Testis (tissue), 3 donors: Measurements from ENCODE around the gene MYH14. TPM values are rescaled to one million over a fixed set of nuclear protein-coding genes. Genes with fewer than 3 reads are reported as not detected.
"Not testable (repeated sequence)": the region's sequence is repeated elsewhere in the genome, so short reads cannot be mapped to it uniquely, and the experiment has no call there.

Experiments used
- DNase-seq: peaks from one replicate; pipeline ENCODE4 v3.0.0-alpha.2; 2019
- H3K27ac ChIP-seq, 2 donors: fragments of 200-600 bp; sonication (generic); one replicate each; pipeline ENCODE4 v1.5.1; 2019
- H3K27me3 ChIP-seq: fragments of 200-600 bp; sonication (generic); one replicate; pipeline ENCODE4 v1.5.1; 2019
- H3K36me3 ChIP-seq: fragments of 200-600 bp; sonication (generic); one replicate; pipeline ENCODE4 v1.5.1; 2017; ENCODE audit warnings: low read depth; ENCODE audit errors: missing control alignments
- H3K4me1 ChIP-seq: fragments of 200-600 bp; sonication (generic); one replicate; pipeline ENCODE4 v1.5.1; 2019
- H3K4me3 ChIP-seq, 2 donors: fragments of 200-600 bp; sonication (generic); one replicate each; pipeline ENCODE4 v1.5.1; 2017 to 2019
- H3K9me3 ChIP-seq: fragments of 200-600 bp; sonication (generic); one replicate; pipeline ENCODE4 v1.5.1; 2017
- POLR2A ChIP-seq: fragments of 450-650 bp; IDR thresholded peaks from one replicate; pipeline ENCODE4 v1.6.1; 2017; ENCODE audit warnings: antibody characterized with exemption, mild to moderate bottlenecking, moderate library complexity
- WGBS, 2 donors: methylation state at CpG; one replicate each; pipeline ENCODE4 v1.1.5; 2018; 5-methylcytosine and 5-hydroxymethylcytosine counted together
- intact Hi-C: fragments of 100-400 bp; cut with DNase I; formaldehyde crosslinking; loops from one replicate; pipeline ENCODE4 v1.15.1; 2023; ENCODE audit warnings: low total_unique reads
- polyA plus RNA-seq: library from polyadenylated mRNA; stranded (reverse); fragments of 350-450 nt; fragmentation: Illumina TruSeq; extraction: RNeasy Lipid Tissue Mini Kit (QIAGEN cat#74804); gene quantifications from one replicate; pipeline ENCODE4 v1.2.3, GENCODE V29; 2014; ENCODE audit warnings: low read depth, low replicate concordance; ENCODE audit not compliant: insufficient read depth
- total RNA-seq, 2 donors: library from RNA; depleted of rRNA; stranded (reverse); fragments of >200 nt; gene quantifications; one replicate each; pipeline ENCODE4 v1.2.3, GENCODE V29; 2016
- TF ChIP-seq, protein P1 (sequence below), 3 experiments: fragments of 450-650 bp in 2 of 3; fragments of 200-600 bp in 1 of 3; sonication (generic) in 1 of 3; IDR thresholded peaks; one replicate each; pipeline ENCODE4 v1.5.1; 2016 to 2019; ENCODE audit warnings: antibody characterized with exemption in 3 of 3, mild to moderate bottlenecking in 2 of 3, moderate library complexity in 1 of 3

MYH14 gene
- total and polyA plus RNA-seq, 3 donors from 2014 or later, result 6.0 to 7.9 (median 7.8) TPM

DNA sequence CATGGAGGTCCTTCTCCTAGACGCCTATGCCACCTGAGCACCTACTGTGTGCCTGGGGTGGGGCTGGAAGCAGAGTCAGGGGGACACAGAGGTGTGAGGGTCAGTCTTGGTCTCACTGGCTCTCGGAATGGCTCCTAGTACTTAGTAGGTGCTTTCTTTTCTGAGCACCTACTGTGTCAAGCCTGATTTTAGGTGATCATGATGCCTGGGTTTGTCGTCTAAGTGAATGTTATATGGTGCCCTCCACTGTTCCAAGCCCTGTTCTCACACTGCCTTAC lies 20.0 kb downstream of the MYH14 start:
- no peaks in the 10 kb centered on the region for H3K27me3 ChIP-seq
- TF ChIP-seq POLR2A, result no peak
- TF ChIP-seq, protein P1, sequence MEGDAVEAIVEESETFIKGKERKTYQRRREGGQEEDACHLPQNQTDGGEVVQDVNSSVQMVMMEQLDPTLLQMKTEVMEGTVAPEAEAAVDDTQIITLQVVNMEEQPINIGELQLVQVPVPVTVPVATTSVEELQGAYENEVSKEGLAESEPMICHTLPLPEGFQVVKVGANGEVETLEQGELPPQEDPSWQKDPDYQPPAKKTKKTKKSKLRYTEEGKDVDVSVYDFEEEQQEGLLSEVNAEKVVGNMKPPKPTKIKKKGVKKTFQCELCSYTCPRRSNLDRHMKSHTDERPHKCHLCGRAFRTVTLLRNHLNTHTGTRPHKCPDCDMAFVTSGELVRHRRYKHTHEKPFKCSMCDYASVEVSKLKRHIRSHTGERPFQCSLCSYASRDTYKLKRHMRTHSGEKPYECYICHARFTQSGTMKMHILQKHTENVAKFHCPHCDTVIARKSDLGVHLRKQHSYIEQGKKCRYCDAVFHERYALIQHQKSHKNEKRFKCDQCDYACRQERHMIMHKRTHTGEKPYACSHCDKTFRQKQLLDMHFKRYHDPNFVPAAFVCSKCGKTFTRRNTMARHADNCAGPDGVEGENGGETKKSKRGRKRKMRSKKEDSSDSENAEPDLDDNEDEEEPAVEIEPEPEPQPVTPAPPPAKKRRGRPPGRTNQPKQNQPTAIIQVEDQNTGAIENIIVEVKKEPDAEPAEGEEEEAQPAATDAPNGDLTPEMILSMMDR (IDR thresholded peaks at IDR 0.05), result no peak
- H3K4me1 ChIP-seq, result no peaks in the 10 kb centered on the region
- H3K4me3 ChIP-seq, result no peak overlapping the region
- no peaks in the 10 kb centered on the region for H3K9me3 ChIP-seq
- 74 to 83% methylated on average over 2 to 3 of the region's 3 CpGs for WGBS, 2 donors
- H3K36me3 ChIP-seq, result no peaks in the 10 kb centered on the region
- DNase-seq, result no peak
- intact Hi-C loops, result no loop called here
- no peak overlapping the region for H3K27ac ChIP-seq

DNA sequence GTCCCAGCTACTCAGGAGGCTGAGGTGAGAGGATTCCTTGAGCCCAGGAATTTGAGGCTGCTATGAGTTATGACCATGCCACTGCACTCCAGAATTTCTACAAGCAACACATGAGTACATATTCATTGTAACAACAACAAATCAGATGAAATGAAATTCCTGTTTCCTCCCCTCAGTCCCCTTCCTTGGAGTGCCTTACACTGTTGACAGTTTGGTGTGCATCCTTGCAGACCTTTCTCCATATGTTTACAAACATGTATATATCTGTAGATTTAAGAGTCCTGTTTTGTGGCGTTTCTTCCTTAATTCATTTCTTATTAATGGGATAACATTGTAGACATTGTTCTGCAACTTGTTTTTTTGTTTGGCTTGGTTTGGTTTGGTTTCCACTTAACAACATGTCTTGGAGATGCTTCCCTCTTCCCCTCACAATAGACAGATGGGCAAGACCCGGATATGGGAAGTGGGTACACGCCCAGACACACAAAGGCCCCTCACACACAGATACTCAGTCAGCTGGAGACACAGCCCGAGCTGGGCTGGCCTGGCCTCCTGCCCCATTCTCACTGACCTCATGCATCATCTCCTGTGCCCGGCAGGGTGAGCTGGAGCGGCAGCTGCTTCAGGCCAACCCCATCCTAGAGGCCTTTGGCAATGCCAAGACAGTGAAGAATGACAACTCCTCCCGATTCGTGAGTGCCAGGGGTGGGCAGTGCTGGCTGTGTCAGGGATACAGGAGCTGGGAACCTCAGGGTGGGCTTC lies 21.7 kb downstream of the MYH14 start:
- H3K27me3 ChIP-seq, result no peaks in the 10 kb centered on the region
- DNase-seq, result no peak
- H3K9me3 ChIP-seq, result no peaks in the 10 kb centered on the region
- H3K4me3 ChIP-seq, result no peak overlapping the region
- TF ChIP-seq, protein P1 (IDR thresholded peaks at IDR 0.05), result no peak
- TF ChIP-seq POLR2A, result no peak
- 73 to 85% methylated on average over 8 of the region's 8 CpGs for WGBS, 2 donors
- intact Hi-C loops, result no loop called here
- H3K4me1 ChIP-seq, result no peaks in the 10 kb centered on the region
- H3K36me3 ChIP-seq, result no peaks in the 10 kb centered on the region
- H3K27ac ChIP-seq, result no peak overlapping the region

DNA sequence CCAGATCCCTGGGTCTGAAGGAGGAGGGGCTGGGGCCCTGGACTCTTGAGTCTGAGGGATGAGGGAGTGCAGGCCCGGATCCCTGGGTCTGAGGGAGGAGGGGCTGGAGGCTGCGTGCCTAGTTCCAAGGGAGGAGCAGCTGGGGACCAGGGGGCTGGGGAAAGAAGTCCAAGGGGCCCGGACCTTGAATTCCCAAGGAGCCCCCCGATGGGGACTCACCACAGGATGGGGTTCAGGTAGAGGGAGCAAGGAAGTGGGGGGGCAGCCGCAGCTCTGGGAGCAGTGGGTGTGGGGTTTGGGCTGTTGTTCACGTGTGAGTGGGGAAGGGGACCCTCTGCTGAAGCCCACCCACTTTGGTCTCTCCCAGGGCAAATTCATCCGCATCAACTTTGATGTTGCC lies 23.1 kb downstream of the MYH14 start:
- Histone ChIP-seq H3K4me3 (no peak overlapping the region), H3K27me3 (no peaks in the 10 kb centered on the region), H3K9me3 (no peaks in the 10 kb centered on the region), H3K4me1 (no peaks in the 10 kb centered on the region), H3K27ac (no peak overlapping the region), H3K36me3 (no peaks in the 10 kb centered on the region)
- DNase-seq, result no peak
- TF ChIP-seq, protein P1 (IDR thresholded peaks at IDR 0.05), result no peak
- TF ChIP-seq POLR2A, result no peak
- intact Hi-C loops, result no loop called here
- WGBS, 2 donors, result 54 to 69% methylated on average over 6 to 7 of the region's 7 CpGs

DNA sequence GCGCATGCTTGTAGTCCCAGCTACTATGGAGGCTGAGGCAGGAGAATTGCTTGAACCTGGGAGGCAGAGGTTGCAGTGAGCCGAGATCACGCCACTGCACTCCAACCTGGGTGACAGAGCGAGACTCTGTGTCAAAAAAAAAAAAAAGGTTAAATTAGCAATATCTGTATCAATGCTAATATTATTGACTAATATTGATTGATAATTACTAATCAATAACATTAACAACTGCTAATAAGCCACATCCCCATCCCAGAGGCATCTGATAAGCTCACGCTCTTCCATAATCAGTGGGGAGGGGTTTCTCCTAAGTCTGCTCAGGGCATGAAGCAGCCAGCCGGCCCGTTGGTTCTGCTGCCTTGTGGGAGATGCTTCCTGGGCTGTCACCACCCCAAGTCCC lies 24.7 kb downstream of the MYH14 start:
- H3K27ac ChIP-seq, H3K27me3 ChIP-seq, intact Hi-C loops, DNase-seq, H3K4me1 ChIP-seq, H3K4me3 ChIP-seq, H3K36me3 ChIP-seq, H3K9me3 ChIP-seq: not testable (repeated sequence)
- WGBS, 2 donors, result 73 to 78% methylated on average over 7 of the region's 7 CpGs

DNA sequence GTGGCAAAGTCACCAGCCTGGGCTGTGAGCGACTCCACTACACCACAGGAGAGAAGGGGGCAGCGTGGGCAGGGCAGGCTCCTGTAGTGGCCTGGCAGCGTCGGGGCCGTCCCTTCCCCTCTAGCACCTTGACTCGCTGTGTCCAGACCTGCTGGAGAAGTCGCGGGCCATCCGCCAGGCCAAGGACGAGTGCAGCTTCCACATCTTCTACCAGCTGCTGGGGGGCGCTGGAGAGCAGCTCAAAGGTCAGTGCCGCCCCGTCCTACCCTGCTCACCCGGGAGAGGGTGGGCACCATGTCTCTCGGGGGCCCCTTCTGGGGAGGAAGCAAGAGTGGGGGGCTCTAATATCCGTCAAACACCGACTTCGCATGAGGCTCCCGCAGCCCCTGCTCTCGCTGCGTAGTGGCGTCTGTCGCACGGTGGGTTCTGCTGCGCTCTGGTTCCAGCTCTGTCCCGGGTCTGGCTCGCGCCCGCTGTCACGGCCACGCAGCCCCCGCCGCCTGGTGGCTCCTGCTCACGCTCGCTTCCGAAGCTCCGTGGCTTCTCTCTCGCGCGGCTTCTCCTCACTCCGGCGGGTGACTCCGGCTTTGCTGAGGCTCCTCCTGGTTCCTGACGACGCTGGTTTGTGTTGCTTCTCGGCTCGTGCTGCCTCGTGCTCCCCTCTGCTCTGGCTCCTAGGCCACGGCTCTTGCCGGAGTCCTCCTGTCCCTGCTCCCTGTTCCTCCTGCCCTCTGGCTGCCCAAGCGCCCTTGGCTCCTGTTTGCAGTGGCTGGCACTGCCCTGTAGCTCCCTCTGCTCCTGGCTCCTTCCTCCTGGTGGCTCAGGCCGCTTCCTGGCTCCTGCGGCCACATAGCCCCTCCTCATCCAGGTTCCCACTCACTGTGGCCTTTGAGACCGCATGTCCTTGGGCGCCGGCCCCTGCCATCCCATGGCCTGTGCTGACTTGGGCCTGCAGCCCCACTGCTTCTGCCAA lies 27.2 kb downstream of the MYH14 start:
- H3K4me3 ChIP-seq, result peak overlapping the region in 1 of 2 donors; percentile 48
- TF ChIP-seq, protein P1 (IDR thresholded peaks at IDR 0.05), result no peak
- TF ChIP-seq POLR2A, result no peak
- H3K27ac ChIP-seq, result no peak overlapping the region
- intact Hi-C loops, result no loop called here
- peak; percentile 30 for DNase-seq
- H3K4me1 ChIP-seq, result no peaks in the 10 kb centered on the region
- no peaks in the 10 kb centered on the region for H3K36me3 ChIP-seq
- no peaks in the 10 kb centered on the region for H3K9me3 ChIP-seq
- 51 to 68% methylated on average over 32 to 53 of the region's 56 CpGs for WGBS, 2 donors
- H3K27me3 ChIP-seq, result no peaks in the 10 kb centered on the region

DNA sequence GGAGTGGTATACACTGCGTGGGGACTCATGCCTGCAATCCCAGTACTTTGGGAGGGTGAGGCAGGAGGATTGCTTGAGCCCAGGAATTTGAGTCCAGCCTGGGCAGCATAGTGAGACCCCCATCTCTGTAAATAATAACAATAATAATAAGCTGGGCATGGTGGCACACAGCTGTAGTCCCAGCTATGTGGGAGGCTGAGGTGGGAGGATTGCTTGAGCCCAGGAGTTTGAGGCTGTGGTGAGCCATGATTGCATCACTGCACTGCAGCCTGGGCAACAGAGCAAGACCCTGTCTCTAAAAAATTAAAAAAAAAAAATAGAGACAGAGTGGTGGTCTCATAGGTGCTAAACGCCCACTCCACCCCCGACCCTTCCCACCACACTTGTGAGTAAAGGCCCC lies 28.0 kb downstream of the MYH14 start:
- intact Hi-C loops, H3K4me3 ChIP-seq, H3K27ac ChIP-seq, DNase-seq, H3K36me3 ChIP-seq, H3K4me1 ChIP-seq, H3K9me3 ChIP-seq, H3K27me3 ChIP-seq: not testable (repeated sequence)
- WGBS, 2 donors, result 54 to 72% methylated on average over 2 to 3 of the region's 3 CpGs
